Suppressor macrophage treated with lipopolysaccharide for 4 hours (primary cell): ENCODE results near the gene SYPL1.

Source experiments
- DNase-seq: peaks from one replicate; pipeline ENCODE4 v3.0.0-alpha.2; 2020

The SYPL1 gene

DNA sequence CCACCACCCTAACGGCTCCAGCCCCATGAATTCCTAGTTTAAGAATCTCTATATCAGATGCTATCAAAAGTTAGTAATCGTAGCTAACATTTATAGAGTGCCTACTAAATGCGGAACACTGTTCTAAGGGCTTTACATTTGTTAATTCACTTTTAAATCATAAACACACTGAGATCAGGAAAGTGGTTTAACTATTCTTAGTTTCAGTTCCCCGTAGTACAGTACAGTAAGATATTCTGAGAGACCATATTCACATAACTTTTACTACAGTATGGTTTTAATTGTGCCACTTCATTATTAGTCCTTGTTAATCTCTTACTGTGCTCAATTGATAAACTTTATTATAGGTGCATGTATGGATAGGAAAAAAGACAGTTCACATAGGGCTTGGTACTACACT lies 22.5 kb downstream of the SYPL1 start:
- DNase-seq: no peak

GRCh38 chr7:106088014-106088413 lies 24.1 kb downstream of the SYPL1 start:
- DNase-seq: no peak

- no peak for DNase-seq
Measured at GRCh38 chr7:106086062-106086461, 26.1 kb downstream of the SYPL1 start.

- DNase-seq: no peak
Measured at GRCh38 chr7:106085015-106085414, 27.1 kb downstream of the SYPL1 start.

- no peak for DNase-seq
Measured at GRCh38 chr7:106083717-106084116, 28.4 kb downstream of the SYPL1 start.

DNA sequence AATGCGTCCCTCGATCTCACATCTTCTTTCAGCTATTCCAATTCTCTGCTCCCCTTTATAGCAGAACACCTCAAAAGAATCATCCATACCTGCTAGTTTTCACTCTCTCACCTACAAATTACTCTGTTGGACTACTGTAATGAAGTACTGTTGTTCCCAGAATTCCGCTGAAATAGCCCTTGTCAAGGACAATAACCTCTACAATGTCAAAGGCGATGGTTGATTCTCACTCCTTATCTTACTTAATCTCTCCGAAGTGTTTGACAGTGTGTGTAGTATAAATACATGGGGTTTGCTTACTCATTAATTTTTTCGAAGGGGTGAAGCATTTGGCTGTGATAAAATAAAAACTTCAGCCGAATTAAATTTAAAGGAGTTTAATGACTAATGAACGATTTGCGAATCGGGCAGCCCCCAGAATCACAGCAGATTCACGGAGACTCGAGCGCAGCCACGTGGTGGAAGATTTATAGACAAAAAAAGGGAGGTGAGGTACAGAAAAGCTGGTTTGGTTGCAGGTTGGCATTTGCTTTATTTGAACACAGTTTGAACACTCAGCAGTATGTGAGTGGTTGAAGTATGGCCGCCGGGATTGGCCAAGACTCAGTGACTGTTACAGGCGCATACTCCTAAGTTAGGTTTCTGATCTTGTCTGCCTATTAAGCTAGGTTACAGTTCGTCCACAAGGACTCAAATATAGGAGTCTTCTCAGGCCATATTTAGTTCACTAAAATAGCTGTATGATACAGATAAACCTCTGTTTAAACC lies 29.8 kb downstream of the SYPL1 start:
- no peak for DNase-seq

DNA sequence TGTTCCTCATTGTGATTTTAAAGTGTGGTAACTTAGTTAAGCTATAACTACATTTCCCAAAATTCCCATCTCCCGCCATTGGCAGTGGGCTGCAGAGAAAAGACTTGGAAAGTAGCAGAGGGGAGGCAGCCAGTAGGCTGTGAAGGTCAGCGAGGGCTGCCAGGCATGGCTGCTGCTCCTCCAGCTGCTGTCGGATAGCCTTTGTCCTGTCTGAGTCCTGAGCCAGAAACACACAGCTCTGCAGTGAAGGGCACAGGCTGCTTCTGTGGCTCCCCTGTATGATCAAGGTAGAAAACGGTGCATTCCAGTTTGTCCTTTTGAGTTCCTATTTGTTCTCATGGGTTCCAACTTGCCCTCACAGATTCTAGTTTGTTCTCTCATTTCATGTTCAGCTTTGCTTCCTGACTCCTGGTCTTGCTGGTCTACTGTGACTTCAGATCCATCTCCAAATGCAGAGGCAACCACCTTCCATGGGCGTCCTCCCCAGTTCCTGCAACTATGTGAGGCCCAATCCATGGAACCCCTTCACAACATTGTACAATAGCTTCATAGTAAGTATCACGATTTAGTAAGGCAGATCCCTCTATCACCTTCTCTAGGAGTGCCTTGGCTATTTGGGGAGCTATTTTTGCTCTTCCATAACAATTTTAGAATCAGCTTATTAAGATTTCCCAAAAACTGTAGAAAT lies 31.7 kb downstream of the SYPL1 start:
- DNase-seq: no peak

GRCh38 chr7:106076537-106076936 lies 35.6 kb downstream of the SYPL1 start:
- no peak for DNase-seq

- DNase-seq: no peak
Measured at GRCh38 chr7:106075937-106076336, 36.2 kb downstream of the SYPL1 start.

- no peak for DNase-seq
Measured at GRCh38 chr7:106074257-106074656, 37.9 kb downstream of the SYPL1 start.

- no peak for DNase-seq
Measured at GRCh38 chr7:106073701-106074100, 38.4 kb downstream of the SYPL1 start.

DNA sequence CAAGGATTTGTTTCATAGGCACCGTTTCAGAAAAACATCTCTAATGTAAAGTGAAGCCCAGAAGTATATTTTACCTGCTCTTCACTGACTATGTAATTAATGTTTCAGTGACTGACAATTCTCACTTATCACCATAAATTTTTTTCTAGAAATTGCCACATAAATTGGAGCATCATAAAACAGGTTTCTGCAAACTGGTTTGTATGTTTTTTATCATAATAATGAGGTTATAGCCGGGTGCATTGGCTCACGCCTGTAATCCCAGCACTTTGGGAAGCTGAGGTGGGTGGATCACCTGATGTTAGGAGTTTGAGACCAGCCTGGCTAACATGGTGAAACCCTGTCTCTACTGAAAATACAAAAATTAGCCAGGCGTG lies 39.4 kb downstream of the SYPL1 start:
- no peak for DNase-seq

DNA sequence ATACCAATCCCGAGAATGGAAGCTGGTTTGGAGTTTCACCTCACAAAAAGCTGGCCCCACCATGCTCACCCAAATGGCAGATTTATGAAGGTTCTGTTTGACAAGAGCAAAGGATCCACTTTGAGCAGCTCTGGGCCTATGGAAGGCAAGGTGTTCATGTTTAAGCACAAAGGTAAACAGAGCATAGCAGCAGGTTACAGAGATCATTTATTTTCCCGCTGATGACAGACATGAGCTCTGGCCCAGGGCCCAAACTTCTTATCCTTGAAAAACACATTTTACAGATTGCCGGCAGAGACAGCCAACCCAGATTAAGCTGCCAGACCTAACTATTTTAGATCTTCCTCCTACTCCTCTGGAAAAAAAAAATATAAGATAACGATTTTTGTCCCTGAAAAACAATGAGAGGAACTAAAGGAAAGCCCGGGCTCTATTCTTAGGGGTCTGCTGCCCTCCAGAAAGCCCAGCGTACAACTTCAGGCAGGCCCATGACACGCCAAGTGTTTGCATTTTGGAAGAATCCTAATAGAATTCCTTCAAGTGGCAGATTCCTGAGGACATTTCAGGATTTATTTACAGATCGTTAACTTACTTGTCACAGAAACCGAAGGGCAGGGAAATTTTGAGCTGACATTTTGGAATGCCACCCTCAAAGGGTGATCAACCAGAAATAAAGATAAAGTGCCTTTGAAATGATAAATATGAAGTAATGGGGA lies 40.0 kb downstream of the SYPL1 start:
- DNase-seq: no peak

- DNase-seq: peak; percentile 41
Measured at GRCh38 chr7:106071356-106071998, 40.6 kb downstream of the SYPL1 start.

- DNase-seq: no peak
Measured at GRCh38 chr7:106070567-106071254, 41.4 kb downstream of the SYPL1 start.

DNA sequence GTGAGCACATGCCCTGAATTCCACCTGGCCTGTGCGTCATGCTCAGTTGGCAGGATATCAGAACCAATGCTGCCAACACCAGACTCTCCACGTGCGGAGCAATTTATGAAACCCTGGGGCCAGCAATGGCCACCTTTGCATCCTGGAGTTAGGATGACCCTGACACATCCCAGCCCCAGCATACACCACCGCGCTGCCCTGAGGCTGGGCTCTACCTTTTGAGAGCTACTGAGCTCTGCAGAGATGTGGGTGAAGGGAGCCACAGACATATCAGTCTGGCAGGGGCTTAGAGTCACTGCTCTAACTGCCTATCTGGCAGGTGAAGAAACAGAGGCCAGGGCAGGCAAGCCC lies 41.9 kb downstream of the SYPL1 start:
- no peak for DNase-seq

- DNase-seq: no peak
Measured at GRCh38 chr7:106069471-106070200, 42.5 kb downstream of the SYPL1 start.

GRCh38 chr7:106068986-106069385 lies 43.1 kb downstream of the SYPL1 start:
- no peak for DNase-seq

DNA sequence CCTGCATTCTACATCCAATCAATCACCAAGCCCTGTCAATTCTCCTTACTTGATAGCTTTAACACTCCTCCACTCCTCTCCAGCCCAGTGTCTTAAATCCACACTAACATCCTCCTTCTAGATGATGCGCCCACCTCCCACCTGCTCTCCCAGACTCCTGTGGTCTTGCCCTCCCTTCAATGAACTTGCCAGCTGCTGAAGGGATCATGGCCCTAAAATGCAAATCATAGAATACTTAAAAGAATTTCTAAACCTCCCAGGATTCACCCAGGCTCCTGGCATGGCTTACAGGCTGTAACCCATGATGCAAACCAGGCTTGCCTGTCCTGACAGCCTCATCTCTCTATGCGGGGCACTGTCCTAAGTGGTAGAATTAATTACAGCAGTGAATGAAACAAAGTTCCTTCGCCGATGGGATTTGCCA lies 43.6 kb downstream of the SYPL1 start:
- DNase-seq: no peak

DNA sequence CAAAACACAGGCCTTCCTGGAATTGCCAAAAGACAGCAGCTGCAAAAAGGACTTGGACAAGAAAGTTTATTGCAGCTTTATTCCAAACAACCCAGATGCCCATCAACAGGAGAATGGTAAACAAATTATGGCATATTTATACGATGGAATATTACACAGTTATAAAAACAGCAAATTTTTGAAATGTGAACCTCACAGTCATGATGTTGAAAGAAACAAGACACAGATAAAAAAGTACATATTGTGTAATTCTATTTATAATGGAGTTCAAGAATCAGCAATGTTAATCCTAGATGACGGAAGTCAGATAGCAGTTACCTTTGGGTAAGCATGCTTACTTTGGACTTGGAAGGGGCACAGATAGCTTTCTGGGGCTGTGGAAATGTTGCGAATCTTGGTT lies 44.4 kb downstream of the SYPL1 start:
- no peak for DNase-seq

DNA sequence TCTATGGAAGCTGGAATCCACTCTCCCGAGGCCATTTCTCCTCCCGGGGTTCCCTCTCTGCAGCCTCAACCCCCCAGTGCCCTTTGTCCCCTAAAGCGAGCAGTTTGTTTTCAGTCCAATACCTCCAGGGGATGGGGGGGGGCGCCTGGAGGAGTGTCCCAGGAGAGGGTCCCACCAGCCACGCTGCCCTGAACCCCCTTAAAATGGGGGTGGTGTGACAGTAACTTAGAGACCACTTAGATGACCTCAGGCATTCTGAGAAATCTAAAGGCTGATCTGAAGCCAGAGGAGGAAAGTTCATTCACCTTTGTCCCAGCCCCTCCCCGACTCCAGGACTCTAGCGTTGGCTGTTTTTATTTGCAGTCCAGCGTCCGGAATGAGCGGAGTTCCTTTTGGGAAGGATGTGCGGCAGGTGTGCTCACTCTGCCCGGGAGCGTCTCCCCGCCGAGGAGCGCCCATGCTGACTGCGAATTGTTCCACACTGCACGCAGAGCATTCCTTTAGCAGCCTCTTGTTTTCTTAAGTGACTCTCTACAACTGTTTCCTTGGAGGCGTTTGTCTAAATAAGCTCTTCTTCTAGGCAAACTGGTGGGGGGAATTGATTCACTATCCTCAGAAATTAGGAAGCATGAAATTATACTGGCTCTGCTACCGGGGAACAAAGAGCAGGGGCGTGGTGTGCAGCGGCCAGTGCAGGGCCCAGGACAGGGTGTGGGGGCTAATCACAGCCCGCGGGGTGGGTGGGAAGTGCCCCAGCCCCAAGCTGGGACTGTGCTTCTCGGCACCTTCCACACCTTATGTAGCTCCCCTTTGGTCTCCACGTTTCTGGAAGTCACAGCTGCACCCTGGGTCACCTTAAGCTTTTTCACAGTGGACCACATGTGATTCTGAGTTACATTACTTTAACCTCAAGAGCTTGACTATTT lies 46.3 kb downstream of the SYPL1 start:
- no peak for DNase-seq
